HEK293 (cell line): ENCODE measurements around the gene HMGN2.

Source experiments
- CTCF ChIA-PET: fragments of 350-600 bp; formaldehyde crosslinking; extraction: SDS; loops from one replicate; lab custom pipeline; 2021; ENCODE audit warnings: antibody characterized with exemption; lab: Yijun Ruan, JAX
- POLR2A ChIA-PET: fragments of 300-600 bp; formaldehyde crosslinking; extraction: SDS; loops from one replicate; lab custom pipeline; 2020; ENCODE audit warnings: antibody characterized with exemption, inconsistent platforms; lab: Yijun Ruan, JAX
- H3K27ac ChIP-seq: fragments of 200-500 bp; sonication (Bioruptor generic); 2 replicates; pipeline ENCODE4 v1.5.1; 2014; ENCODE audit warnings: low read depth, low read length, control low read depth, inconsistent platforms; ENCODE audit errors: extremely low read depth
- H3K36me3 ChIP-seq, 2 experiments: fragments of 200-500 bp in 1 of 2; sonication (Bioruptor generic) in 1 of 2; 1 replicate in 1 of 2; 2 replicates in 1 of 2; pipeline ENCODE4 v1.5.1; 2014 to 2017; ENCODE audit warnings: inconsistent platforms in 2 of 2, low read length in 2 of 2; ENCODE audit not compliant: control insufficient read depth in 2 of 2, insufficient read depth in 1 of 2
- H3K4me1 ChIP-seq: fragments of 200-500 bp; sonication (Bioruptor generic); 2 replicates; pipeline ENCODE4 v1.5.1; 2014; ENCODE audit warnings: mild to moderate bottlenecking, low read length, inconsistent platforms; ENCODE audit not compliant: control insufficient read depth, insufficient read depth
- H3K4me3 ChIP-seq: 2 replicates; pipeline ENCODE4 v1.5.1; 2011; ENCODE audit warnings: low read depth, mild to moderate bottlenecking, control low read depth, low read length, moderate library complexity
- H3K9me3 ChIP-seq: fragments of 200-500 bp; sonication (Bioruptor generic); 2 replicates; pipeline ENCODE4 v1.5.1; 2014; ENCODE audit warnings: low read depth, low read length, inconsistent platforms; ENCODE audit not compliant: control insufficient read depth, insufficient read depth
- BCL11B ChIP-seq: fragments of 450-650 bp; formaldehyde crosslinking; IDR thresholded peaks from 2 replicates; pipeline ENCODE4 v1.5.1; 2016; ENCODE audit warnings: low read depth, missing biosample characterization, missing genetic modification characterization
- GLI2 ChIP-seq: fragments of 450-650 bp; formaldehyde crosslinking; IDR thresholded peaks from 2 replicates; pipeline ENCODE4; 2017; ENCODE audit warnings: missing biosample characterization, missing genetic modification characterization, low read depth, borderline replicate concordance
- GLI4 ChIP-seq: fragments of 450-650 bp; formaldehyde crosslinking; IDR thresholded peaks from 2 replicates; pipeline ENCODE4 v1.5.1; 2016; ENCODE audit warnings: missing biosample characterization, missing genetic modification characterization
- MEIS1 ChIP-seq: sonication (generic); formaldehyde crosslinking; IDR thresholded peaks from 2 replicates; pipeline ENCODE4 v1.8.1; 2022; ENCODE audit warnings: missing genetic modification reagents, mild to moderate bottlenecking, borderline replicate concordance
- REPIN1 ChIP-seq: fragments of 450-650 bp; formaldehyde crosslinking; IDR thresholded peaks from 2 replicates; pipeline ENCODE4 v1.5.1; 2017; ENCODE audit warnings: missing biosample characterization, missing genetic modification characterization, low read depth
- ZBTB1 ChIP-seq: fragments of 450-650 bp; formaldehyde crosslinking; IDR thresholded peaks from 2 replicates; pipeline ENCODE4 v1.5.1; 2016; ENCODE audit warnings: missing biosample characterization, missing genetic modification characterization
- ZBTB48 ChIP-seq: fragments of 450-650 bp; formaldehyde crosslinking; IDR thresholded peaks from 2 replicates; pipeline ENCODE4 v1.5.1; 2016; ENCODE audit warnings: missing biosample characterization, missing genetic modification characterization
- ZNF10 ChIP-seq: fragments of 450-650 bp; formaldehyde crosslinking; IDR thresholded peaks from 2 replicates; pipeline ENCODE4 v1.5.1; 2017; ENCODE audit warnings: missing biosample characterization, missing genetic modification characterization
- ZNF121 ChIP-seq: fragments of 450-650 bp; formaldehyde crosslinking; IDR thresholded peaks from 2 replicates; pipeline ENCODE4 v1.5.1; 2016; ENCODE audit warnings: missing biosample characterization, missing genetic modification characterization
- ZNF175 ChIP-seq: fragments of 450-650 bp; formaldehyde crosslinking; IDR thresholded peaks from 2 replicates; pipeline ENCODE4 v1.5.1; 2016; ENCODE audit warnings: missing biosample characterization, missing genetic modification characterization
- ZNF274 ChIP-seq, 2 experiments: fragments of 200-500 bp in 1 of 2; fragments of 450-650 bp in 1 of 2; sonication (Bioruptor generic) in 1 of 2; formaldehyde crosslinking in 1 of 2; IDR thresholded peaks; 2 replicates each; pipeline versions ENCODE4 v1.5.1 to v1.6.1; 2014 to 2016; ENCODE audit warnings: borderline replicate concordance in 1 of 2, inconsistent platforms in 1 of 2, low read length in 1 of 2, missing biosample characterization in 1 of 2, missing genetic modification characterization in 1 of 2
- ZNF324 ChIP-seq: fragments of 450-650 bp; formaldehyde crosslinking; IDR thresholded peaks from 2 replicates; pipeline ENCODE4 v1.5.1; 2016; ENCODE audit warnings: missing biosample characterization, missing genetic modification characterization
- ZNF416 ChIP-seq: fragments of 450-650 bp; formaldehyde crosslinking; IDR thresholded peaks from 2 replicates; pipeline ENCODE4 v1.5.1; 2016; ENCODE audit warnings: missing biosample characterization, missing genetic modification characterization
- ZNF510 ChIP-seq: fragments of 450-650 bp; formaldehyde crosslinking; IDR thresholded peaks from 2 replicates; pipeline ENCODE4 v1.5.1; 2018; ENCODE audit warnings: mild to moderate bottlenecking, missing genetic modification characterization, missing biosample characterization; ENCODE audit not compliant: insufficient replicate concordance
- ZNF558 ChIP-seq: fragments of 450-650 bp; formaldehyde crosslinking; IDR thresholded peaks from 2 replicates; pipeline ENCODE4 v1.5.1; 2016; ENCODE audit warnings: missing biosample characterization, missing genetic modification characterization
- ZSCAN30 ChIP-seq: fragments of 450-650 bp; IDR thresholded peaks from 2 replicates; pipeline ENCODE4 v1.5.1; 2018; ENCODE audit warnings: missing biosample characterization, mild to moderate bottlenecking, missing genetic modification characterization, moderate library complexity
- TF ChIP-seq, protein P1 (sequence below): fragments of 450-650 bp; formaldehyde crosslinking; IDR thresholded peaks from 2 replicates; pipeline ENCODE4 v1.5.1; 2016; ENCODE audit warnings: missing biosample characterization, missing genetic modification characterization
- TF ChIP-seq, protein P2 (sequence below): fragments of 450-650 bp; formaldehyde crosslinking; IDR thresholded peaks from 2 replicates; pipeline ENCODE4 v1.5.1; 2016; ENCODE audit warnings: missing biosample characterization, missing genetic modification characterization
- TF ChIP-seq, protein P3 (sequence below): fragments of 450-650 bp; formaldehyde crosslinking; IDR thresholded peaks from 2 replicates; pipeline ENCODE4 v1.5.1; 2016; ENCODE audit warnings: missing biosample characterization, missing genetic modification characterization, low read depth
- TF ChIP-seq, protein P4 (sequence below): fragments of 450-650 bp; formaldehyde crosslinking; IDR thresholded peaks from 2 replicates; pipeline ENCODE4 v1.5.1; 2016; ENCODE audit warnings: missing biosample characterization, missing genetic modification characterization
- TF ChIP-seq, protein P5 (sequence below): fragments of 450-650 bp; formaldehyde crosslinking; IDR thresholded peaks from 2 replicates; pipeline ENCODE4 v1.5.1; 2017; ENCODE audit warnings: missing biosample characterization, mild to moderate bottlenecking, missing genetic modification characterization, moderate library complexity

The HMGN2 gene

DNA sequence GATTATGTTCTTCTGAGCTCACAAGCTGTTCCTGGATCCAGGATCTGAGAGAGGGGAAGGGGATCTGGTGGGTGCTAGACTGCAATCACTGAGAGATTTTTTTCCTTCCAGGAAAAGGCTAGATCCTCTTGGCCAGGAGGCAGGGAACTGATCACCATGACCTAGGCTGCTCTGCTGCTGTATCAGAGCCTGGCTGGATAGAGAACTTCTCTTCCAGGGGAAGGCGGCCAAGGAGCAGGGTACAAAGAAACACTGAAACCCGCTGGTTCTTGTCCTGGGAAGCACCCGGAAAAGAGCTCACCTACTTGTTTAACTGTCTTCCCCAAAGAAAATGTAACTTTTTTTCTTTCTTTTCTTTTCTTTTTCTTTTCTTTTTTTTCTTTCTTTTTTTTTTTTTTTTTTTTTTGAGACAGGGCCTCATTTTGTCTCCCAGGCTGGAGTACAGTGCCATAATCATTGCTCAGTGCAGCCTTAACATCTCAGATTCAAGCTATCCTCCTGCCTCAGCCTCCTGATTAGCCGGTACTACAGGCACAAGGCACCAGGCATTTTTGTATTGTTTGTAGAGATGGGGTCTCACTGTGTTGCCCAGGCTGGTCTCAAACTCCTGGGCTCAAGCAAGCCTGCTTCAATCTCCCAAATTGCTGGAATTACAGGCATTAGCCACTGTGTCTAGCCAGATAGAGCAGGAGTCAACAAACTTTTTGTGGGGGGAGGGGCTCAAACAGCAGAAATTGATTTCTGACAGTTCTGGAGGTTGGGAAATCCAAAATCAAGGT is 44.9 kb downstream of the HMGN2 start:
- Histone ChIP-seq H3K4me3 (no peak overlapping the region), H3K9me3 (no peaks in the 10 kb centered on the region), H3K27ac (no peak overlapping the region), H3K36me3 (no peaks in the 10 kb centered on the region), H3K4me1 (no peaks in the 10 kb centered on the region)
- POLR2A ChIA-PET = interaction anchor here (0.7 kb wide), 3 partner anchors 16 to 708 kb away, joined by 3 to 5 read pairs (median 4); no protein-coding TSS in a partner anchor
- CTCF ChIA-PET = interaction anchor here (1.0 to 1.6 kb wide), 4 partner anchors 13 to 362 kb away, joined by 3 to 8 read pairs (median 4); no protein-coding TSS in a partner anchor
- TF ChIP-seq GLI4 (tag by site-specific recombination) = no peak
- TF ChIP-seq ZNF121 (tag by site-specific recombination) = peak; percentile 83; the same call in 1 of the 2 replicates
- TF ChIP-seq ZNF558 (tag by site-specific recombination) = no peak

DNA sequence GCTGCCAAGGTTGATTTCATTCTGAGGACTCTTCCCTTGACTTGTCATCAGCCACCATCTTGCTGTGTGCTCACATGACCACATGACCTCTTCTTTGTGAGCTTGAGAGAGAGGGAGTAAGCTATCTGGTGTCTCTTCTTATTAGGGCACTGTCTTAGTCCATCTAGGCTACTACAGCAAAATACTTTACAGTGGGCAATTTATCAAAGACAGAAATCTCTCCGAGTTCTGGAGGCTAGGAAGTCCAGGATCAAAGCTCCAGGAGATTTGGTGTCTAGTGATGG is 45.5 kb downstream of the HMGN2 start:
- Histone ChIP-seq H3K4me3 (no peak overlapping the region), H3K4me1 (no peaks in the 10 kb centered on the region), H3K27ac (no peak overlapping the region), H3K36me3 (no peaks in the 10 kb centered on the region), H3K9me3 (no peaks in the 10 kb centered on the region)
- ChIA-PET POLR2A (interaction anchor here (0.7 kb wide), 1 partner anchor 17 kb away, joined by 4 read pairs; no protein-coding TSS in a partner anchor), CTCF (interaction anchor here (1.1 to 1.6 kb wide), 3 partner anchors 17 to 361 kb away, joined by 3 to 8 read pairs (median 5); no protein-coding TSS in a partner anchor)
- TF ChIP-seq ZNF274 (IDR thresholded peaks at IDR 0.05; ENCODE audit: low read length) = no peak
- TF ChIP-seq ZNF274 (tag by site-specific recombination; IDR thresholded peaks at IDR 0.05; ENCODE audit: borderline replicate concordance) = no peak
- no peak for TF ChIP-seq ZNF175 (tag by site-specific recombination)
- no peak for TF ChIP-seq ZSCAN30
- TF ChIP-seq, protein P1, sequence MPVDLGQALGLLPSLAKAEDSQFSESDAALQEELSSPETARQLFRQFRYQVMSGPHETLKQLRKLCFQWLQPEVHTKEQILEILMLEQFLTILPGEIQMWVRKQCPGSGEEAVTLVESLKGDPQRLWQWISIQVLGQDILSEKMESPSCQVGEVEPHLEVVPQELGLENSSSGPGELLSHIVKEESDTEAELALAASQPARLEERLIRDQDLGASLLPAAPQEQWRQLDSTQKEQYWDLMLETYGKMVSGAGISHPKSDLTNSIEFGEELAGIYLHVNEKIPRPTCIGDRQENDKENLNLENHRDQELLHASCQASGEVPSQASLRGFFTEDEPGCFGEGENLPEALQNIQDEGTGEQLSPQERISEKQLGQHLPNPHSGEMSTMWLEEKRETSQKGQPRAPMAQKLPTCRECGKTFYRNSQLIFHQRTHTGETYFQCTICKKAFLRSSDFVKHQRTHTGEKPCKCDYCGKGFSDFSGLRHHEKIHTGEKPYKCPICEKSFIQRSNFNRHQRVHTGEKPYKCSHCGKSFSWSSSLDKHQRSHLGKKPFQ (tag by site-specific recombination) = no peak
- TF ChIP-seq, protein P2, sequence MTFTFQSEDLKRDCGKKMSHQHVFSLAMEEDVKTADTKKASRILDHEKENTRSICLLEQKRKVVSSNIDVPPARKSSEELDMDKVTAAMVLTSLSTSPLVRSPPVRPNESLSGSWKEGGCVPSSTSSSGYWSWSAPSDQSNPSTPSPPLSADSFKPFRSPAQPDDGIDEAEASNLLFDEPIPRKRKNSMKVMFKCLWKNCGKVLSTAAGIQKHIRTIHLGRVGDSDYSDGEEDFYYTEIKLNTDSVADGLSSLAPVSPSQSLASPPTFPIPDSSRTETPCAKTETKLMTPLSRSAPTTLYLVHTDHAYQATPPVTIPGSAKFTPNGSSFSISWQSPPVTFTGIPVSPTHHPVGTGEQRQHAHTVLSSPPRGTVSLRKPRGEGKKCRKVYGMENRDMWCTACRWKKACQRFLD (tag by site-specific recombination) = no peak
- TF ChIP-seq, protein P3, sequence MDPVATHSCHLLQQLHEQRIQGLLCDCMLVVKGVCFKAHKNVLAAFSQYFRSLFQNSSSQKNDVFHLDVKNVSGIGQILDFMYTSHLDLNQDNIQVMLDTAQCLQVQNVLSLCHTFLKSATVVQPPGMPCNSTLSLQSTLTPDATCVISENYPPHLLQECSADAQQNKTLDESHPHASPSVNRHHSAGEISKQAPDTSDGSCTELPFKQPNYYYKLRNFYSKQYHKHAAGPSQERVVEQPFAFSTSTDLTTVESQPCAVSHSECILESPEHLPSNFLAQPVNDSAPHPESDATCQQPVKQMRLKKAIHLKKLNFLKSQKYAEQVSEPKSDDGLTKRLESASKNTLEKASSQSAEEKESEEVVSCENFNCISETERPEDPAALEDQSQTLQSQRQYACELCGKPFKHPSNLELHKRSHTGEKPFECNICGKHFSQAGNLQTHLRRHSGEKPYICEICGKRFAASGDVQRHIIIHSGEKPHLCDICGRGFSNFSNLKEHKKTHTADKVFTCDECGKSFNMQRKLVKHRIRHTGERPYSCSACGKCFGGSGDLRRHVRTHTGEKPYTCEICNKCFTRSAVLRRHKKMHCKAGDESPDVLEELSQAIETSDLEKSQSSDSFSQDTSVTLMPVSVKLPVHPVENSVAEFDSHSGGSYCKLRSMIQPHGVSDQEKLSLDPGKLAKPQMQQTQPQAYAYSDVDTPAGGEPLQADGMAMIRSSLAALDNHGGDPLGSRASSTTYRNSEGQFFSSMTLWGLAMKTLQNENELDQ (tag by site-specific recombination) = no peak
- TF ChIP-seq ZBTB48 = no peak

DNA sequence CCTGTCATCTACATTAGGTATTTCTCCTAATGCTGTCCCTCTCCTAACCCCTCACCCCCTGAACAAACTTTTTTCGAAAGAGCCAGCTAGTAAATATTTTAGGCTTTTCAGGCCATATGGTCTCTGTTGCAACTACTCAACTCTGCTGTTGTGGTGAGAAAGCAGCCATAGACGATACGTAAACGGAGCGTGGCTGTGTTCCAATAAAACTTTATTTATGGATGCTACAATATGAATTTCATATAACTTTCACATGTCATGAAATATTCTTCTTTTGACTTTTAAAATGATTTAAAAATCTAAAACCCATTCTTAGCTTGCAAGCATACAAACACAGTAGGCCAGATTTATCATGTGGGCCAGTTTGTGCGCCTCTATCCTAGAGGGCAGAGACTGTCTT is 46.1 kb downstream of the HMGN2 start:
- H3K27ac ChIP-seq = no peak overlapping the region
- H3K4me3 ChIP-seq = no peak overlapping the region
- no peaks in the 10 kb centered on the region for H3K4me1 ChIP-seq
- ChIA-PET CTCF (interaction anchor here (0.6 to 1.4 kb wide), 2 partner anchors 10 to 20 kb away, joined by 3 to 8 read pairs; no protein-coding TSS in a partner anchor), POLR2A (no interaction called here)
- no peaks in the 10 kb centered on the region for H3K36me3 ChIP-seq
- H3K9me3 ChIP-seq = no peaks in the 10 kb centered on the region
- TF ChIP-seq ZNF10 = no peak
- no peak for TF ChIP-seq ZNF324
- no peak for TF ChIP-seq GLI2 (tag by site-specific recombination)
- no peak for TF ChIP-seq ZNF510 (tag by site-specific recombination)
- TF ChIP-seq REPIN1 = no peak
- TF ChIP-seq ZBTB1 (tag by site-specific recombination) = no peak
- no peak for TF ChIP-seq BCL11B (tag by site-specific recombination)
- TF ChIP-seq ZNF416 (tag by site-specific recombination) = no peak
- TF ChIP-seq, protein P4, sequence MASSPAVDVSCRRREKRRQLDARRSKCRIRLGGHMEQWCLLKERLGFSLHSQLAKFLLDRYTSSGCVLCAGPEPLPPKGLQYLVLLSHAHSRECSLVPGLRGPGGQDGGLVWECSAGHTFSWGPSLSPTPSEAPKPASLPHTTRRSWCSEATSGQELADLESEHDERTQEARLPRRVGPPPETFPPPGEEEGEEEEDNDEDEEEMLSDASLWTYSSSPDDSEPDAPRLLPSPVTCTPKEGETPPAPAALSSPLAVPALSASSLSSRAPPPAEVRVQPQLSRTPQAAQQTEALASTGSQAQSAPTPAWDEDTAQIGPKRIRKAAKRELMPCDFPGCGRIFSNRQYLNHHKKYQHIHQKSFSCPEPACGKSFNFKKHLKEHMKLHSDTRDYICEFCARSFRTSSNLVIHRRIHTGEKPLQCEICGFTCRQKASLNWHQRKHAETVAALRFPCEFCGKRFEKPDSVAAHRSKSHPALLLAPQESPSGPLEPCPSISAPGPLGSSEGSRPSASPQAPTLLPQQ (tag by site-specific recombination) = no peak
- TF ChIP-seq MEIS1 (CRISPR knock-in tag) = no peak
- TF ChIP-seq, protein P5, sequence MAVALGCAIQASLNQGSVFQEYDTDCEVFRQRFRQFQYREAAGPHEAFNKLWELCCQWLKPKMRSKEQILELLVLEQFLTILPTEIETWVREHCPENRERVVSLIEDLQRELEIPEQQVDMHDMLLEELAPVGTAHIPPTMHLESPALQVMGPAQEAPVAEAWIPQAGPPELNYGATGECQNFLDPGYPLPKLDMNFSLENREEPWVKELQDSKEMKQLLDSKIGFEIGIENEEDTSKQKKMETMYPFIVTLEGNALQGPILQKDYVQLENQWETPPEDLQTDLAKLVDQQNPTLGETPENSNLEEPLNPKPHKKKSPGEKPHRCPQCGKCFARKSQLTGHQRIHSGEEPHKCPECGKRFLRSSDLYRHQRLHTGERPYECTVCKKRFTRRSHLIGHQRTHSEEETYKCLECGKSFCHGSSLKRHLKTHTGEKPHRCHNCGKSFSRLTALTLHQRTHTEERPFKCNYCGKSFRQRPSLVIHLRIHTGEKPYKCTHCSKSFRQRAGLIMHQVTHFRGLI (tag by site-specific recombination) = no peak
